ENCODE measurements around the gene DUS1L.

Gene DUS1L

GRCh38 chr17:82077617-82078358 is 12.2 kb upstream of the DUS1L start:
- no peak for DNase-seq (ENCODE audit: low read depth in 2 of 2, low spot score in 1 of 2)

DNA sequence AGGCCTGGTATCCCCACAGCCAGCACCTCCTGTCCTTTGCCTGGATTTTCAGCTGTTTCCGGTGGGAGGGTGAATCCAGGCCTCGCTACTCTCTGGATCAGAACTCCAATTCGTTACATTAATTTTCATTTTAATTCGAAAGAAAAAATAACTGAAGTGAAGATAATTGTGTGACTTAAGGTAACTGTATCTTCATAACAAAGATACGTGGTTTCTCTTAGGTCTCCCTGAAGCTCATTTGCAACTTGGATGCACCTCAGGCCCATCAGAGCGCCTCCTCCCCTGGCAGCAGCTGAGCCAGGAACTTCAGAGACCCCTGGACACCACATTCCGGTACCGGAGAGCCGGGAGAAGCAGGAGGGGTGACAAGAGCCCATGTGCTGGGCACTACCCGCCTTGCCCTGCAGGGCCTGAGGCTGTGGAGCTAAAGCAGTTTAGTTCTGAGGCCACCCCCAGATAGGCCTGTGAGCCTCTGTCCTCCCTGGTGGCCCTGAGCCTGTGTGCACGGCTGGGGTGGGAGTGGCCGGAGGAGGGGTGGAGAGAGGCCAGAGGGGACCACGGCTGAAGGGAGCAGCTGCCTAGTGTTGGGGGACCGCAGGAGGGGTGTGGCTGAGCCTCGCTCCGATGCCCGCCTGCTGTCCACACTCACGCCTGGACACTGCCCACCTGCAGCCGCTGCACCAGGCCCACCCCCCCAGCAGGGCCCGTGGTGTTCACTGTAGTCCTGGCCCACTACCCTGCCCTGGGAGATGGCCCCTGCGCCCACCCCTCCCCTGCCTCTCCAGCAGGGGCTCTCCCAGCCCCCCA is 11.4 kb upstream of the DUS1L start:
- no peak for DNase-seq (ENCODE audit: low read depth in 2 of 2, low spot score in 1 of 2)

DNA sequence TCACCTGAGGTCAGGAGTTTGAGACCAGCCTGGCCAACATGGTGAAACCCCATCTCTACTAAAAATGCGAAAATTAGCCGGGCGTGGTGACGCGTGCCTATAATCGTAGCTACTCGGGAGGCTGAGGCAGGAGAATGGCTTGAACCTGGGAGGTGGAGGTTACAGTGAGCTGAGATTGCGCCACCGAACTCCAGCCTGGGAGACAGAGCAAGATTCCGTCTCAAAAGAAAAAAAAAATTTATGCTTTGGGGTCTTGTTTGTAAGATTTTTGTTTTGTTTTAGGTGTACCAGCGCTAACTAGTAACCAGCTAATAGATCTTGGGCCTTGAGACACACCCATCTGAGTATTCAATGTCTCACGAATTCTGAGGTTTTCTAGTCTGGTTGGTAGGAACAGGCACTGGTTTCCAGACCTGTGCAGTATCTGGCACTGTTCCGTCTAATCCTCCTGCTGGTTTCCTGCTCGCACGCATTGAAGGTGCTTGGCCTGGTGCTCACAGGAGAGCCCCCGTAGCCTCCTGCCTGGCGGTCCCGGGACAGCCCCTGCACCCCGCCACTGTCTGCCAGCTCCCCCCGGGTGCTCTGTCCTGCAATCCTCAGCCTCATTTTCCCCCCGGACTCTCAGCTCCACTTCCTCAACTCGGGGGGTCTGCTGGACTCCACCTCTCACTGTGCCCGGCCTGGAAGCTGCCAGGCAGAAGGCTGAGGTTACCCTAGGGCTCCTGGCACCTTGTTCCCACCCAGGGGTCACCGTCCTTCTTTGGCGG is 10.6 kb upstream of the DUS1L start:
- no peak for DNase-seq (ENCODE audit: low read depth in 2 of 2, low spot score in 1 of 2)

DNA sequence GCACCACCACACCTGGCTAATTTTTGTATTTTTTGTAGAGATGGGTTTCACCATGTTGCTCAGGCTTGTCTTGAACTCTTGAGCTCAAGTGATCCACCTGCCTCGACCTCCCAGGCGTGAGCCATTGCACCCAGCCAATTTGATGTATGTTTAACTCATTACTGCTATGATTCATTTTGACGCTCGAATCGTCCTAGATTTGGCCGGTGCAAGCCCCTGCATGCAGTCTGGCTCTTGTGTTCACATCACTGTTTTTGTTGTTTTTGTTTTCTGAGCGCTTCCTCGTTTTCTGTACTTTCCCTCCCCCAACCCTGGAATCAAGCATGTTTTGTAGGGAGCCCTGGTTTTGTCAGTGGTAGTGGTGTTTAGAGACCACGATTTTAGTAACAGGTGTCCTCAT is 7.8 kb upstream of the DUS1L start:
- no peak for DNase-seq (ENCODE audit: low read depth in 2 of 2, low spot score in 1 of 2)

- DNase-seq (ENCODE audit: low read depth in 2 of 2, low spot score in 1 of 2): no peak
Observed at GRCh38 chr17:82072827-82073226, 7.2 kb upstream of the DUS1L start.

DNA sequence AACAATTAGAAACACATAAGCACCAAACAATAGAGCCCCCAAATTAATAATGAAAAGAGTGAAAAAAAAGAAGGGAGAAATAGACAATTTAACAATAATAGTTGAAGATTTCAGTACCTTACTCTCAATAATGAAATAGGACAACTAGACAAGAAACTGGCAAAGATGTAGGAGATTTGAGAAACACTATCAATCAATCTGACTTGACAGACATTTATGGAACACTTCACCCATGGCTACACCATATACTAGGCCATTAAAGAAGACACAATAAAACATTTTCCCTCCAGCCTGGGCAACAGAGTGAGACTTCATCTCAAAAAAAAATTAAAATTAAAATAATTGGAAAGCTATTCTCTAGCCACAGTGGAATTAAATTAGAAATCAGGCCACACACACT is 5.0 kb upstream of the DUS1L start:
- no peak for DNase-seq (ENCODE audit: low read depth in 2 of 2, low spot score in 1 of 2)

- no peak for DNase-seq (ENCODE audit: low read depth in 2 of 2, low spot score in 1 of 2)
Observed at GRCh38 chr17:82065193-82065637, 389 bp downstream of the DUS1L start.

- DNase-seq (ENCODE audit: low read depth in 2 of 2, low spot score in 1 of 2): no peak
Observed at GRCh38 chr17:82064433-82065192, 991 bp downstream of the DUS1L start.

- DNase-seq (ENCODE audit: low read depth in 2 of 2, low spot score in 1 of 2): no peak
Observed at GRCh38 chr17:82063424-82064415, 1.9 kb downstream of the DUS1L start.

- no peak for DNase-seq (ENCODE audit: low read depth in 2 of 2, low spot score in 1 of 2)
Observed at GRCh38 chr17:82062984-82063368, 2.6 kb downstream of the DUS1L start.

DNA sequence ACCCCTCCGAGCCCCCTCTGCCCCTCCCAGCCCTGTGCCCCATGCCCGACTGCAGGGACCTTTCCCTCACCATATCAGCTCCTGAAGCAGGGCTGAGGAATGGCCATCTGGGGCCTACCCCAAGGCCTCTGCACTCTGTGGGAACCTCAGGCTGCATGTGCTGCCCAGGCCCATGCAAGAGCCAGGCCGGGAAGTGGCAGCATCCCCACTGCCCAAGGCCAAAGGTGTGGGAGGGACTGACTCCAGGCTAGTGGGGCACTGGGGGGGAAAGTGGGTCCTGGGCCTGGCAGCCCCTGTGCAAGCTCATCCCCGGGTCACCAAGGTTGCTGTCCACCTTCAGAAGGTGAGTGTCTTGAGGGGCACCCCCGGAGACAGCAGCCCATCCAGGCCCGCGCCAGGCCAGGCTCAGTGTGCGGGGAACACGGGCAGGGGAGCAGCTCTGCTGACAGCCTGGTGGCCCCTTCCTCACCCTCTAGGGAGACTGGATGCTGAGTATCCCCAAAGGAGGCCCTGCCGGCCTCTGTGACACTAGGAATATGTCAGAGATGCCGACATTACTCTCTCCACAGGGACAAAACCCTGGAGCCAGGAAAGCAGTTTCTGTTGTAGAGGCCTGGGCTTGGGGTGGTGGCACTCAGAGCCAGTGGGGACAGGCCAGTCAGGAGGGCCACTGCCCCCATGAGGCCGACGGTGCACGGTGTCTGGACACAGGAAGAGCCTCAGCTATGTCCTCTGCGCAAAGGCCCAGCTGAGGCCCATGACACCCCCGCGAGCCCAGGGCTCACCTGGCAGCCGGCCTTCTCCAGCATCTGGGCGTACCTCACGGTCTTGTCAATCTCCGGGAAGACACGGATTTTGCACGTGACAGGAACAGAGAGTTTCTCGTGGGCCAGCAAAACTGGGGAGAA is 3.3 kb downstream of the DUS1L start:
- DNase-seq (ENCODE audit: low read depth in 2 of 2, low spot score in 1 of 2): no peak

GRCh38 chr17:82061047-82061925 is 4.3 kb downstream of the DUS1L start:
- no peak for DNase-seq (ENCODE audit: low read depth in 2 of 2, low spot score in 1 of 2)

- no peak for DNase-seq (ENCODE audit: low read depth in 2 of 2, low spot score in 1 of 2)
Observed at GRCh38 chr17:82060614-82061013, 5.0 kb downstream of the DUS1L start.

- no peak for DNase-seq (ENCODE audit: low read depth in 2 of 2, low spot score in 1 of 2)
Observed at GRCh38 chr17:82060001-82060380, 5.6 kb downstream of the DUS1L start.

GRCh38 chr17:82059272-82060000 is 6.2 kb downstream of the DUS1L start:
- DNase-seq (ENCODE audit: low read depth in 2 of 2, low spot score in 1 of 2): no peak

- DNase-seq (ENCODE audit: low read depth in 2 of 2, low spot score in 1 of 2): no peak
Observed at GRCh38 chr17:82058855-82059249, 6.8 kb downstream of the DUS1L start.

DNA sequence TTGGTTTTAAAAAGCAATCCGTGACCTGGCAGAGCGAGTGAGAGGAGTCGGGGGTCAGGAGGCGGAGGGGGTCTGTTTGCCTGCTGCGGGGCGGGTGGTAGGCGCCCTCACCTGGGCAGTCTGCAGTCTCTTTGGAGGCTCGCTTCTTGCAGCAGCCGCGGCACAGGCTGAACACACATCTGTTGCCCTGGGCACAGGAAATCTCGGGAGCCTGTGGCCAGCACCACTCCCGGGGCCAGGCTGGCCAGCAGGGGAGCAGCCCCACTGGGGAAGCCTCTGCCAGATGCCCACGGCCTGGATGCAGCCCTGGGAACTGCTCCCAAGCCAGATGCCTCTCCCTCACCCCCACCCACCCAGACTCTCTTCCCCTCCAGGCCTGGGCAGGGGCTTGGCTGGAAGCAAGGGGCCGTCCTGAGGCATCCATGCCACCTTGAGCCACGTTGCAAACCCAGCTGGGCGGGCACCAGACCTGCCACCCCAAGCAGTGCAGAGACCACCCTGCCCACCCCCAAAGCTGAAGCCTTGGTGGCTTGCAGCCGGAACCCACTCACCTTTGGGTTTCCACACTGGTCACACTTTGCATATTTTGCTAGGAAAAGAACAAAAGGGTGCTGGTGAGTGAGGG is 7.3 kb downstream of the DUS1L start:
- DNase-seq (ENCODE audit: low read depth in 2 of 2, low spot score in 1 of 2): no peak

All from stimulated activated CD8-positive, alpha-beta memory T cell treated with anti-CD3 and anti-CD28 coated beads, Interleukin-4, amount 100 ng/mL, for 1 hour (primary cell).